H1 (cell line): ENCODE measurements around the gene RBM20. TPM values are rescaled to one million over a fixed set of nuclear protein-coding genes. Genes with fewer than 3 reads are reported as not detected.
A peak's percentile ranks its signal among the peaks of the same experiment; 100 is the strongest.

Experiments used
- CTCF ChIA-PET: fragments of 300-600 bp; sonication (Branson Sonifier 250); formaldehyde crosslinking; loops from one replicate; lab custom pipeline; 2021; ENCODE audit not compliant: partially characterized antibody; lab: Charles Lee
- POLR2A ChIA-PET: fragments of 300-600 bp; sonication (Branson Sonifier 250); formaldehyde crosslinking; loops from one replicate; lab custom pipeline; 2021; ENCODE audit warnings: inconsistent platforms; ENCODE audit not compliant: partially characterized antibody; lab: Charles Lee
- DNase-seq, 2 experiments: peaks; one replicate each; pipeline versions ENCODE4 v3.0.0 to v3.0.0-alpha.2; 2010 to 2022; ENCODE audit warnings: low spot score in 2 of 2, low read depth in 1 of 2, mixed read lengths in 1 of 2
- FAIRE-seq: peaks from 2 replicates; lab custom pipeline; 2011; peaks lifted over from hg19 to GRCh38; lab: Jason Lieb, UNC
- H2AFZ ChIP-seq: 2 replicates; pipeline ENCODE4 v1.8.1; 2012; ENCODE audit warnings: low read length, inconsistent platforms
- H2AK5ac ChIP-seq: 2 replicates; pipeline ENCODE4 v1.6.1; 2013; ENCODE audit warnings: low read depth, low read length
- H2BK120ac ChIP-seq: replicated peaks from 2 replicates; pipeline ENCODE3; 2013; ENCODE audit warnings: low read depth, low read length, inconsistent platforms
- H2BK12ac ChIP-seq: 2 replicates; pipeline ENCODE4 v1.6.1; 2013; ENCODE audit warnings: low read depth, low read length
- H2BK15ac ChIP-seq: 2 replicates; pipeline ENCODE4 v1.6.1; 2013; ENCODE audit warnings: low read length
- H2BK20ac ChIP-seq: 2 replicates; pipeline ENCODE4 v1.6.1; 2013; ENCODE audit warnings: low read length
- H2BK5ac ChIP-seq: 2 replicates; pipeline ENCODE4 v1.6.1; 2013; ENCODE audit warnings: low read depth, low read length
- H3K14ac ChIP-seq: 2 replicates; pipeline ENCODE4 v1.6.1; 2013; ENCODE audit warnings: inconsistent platforms; ENCODE audit not compliant: insufficient read length
- H3K18ac ChIP-seq: 2 replicates; pipeline ENCODE4 v1.6.1; 2013; ENCODE audit warnings: low read length; ENCODE audit errors: extremely low read depth
- H3K23ac ChIP-seq: 2 replicates; pipeline ENCODE4 v1.6.1; 2013; ENCODE audit warnings: inconsistent platforms; ENCODE audit not compliant: insufficient read length
- H3K23me2 ChIP-seq: 2 replicates; pipeline ENCODE4 v1.6.1; 2013; ENCODE audit warnings: low read depth, low read length
- H3K27ac ChIP-seq: 2 replicates; pipeline ENCODE4 v1.6.1; 2011; ENCODE audit warnings: low read depth, low read length, inconsistent platforms
- H3K27me3 ChIP-seq, 4 experiments: replicated peaks in 1 of 4; 1 replicate in 1 of 4; 2 replicates in 3 of 4; pipeline versions ENCODE4 v1.6.1 to v1.8.1; 2011 to 2013; ENCODE audit warnings: low read length in 3 of 4, mild to moderate bottlenecking in 3 of 4, inconsistent platforms in 2 of 4, mixed read lengths in 2 of 4, moderate library complexity in 1 of 4; ENCODE audit not compliant: control insufficient read depth in 3 of 4, insufficient read depth in 3 of 4; ENCODE audit errors: extremely low read depth in 1 of 4
- H3K36me3 ChIP-seq, 4 experiments: 2 replicates each; pipeline versions ENCODE4 v1.6.1 to v1.8.1; 2011 to 2013; ENCODE audit warnings: mild to moderate bottlenecking in 4 of 4, low read length in 3 of 4, moderate library complexity in 2 of 4, control low read depth in 1 of 4, inconsistent platforms in 1 of 4; ENCODE audit not compliant: insufficient read depth in 4 of 4, control insufficient read depth in 2 of 4
- H3K4ac ChIP-seq: replicated peaks from 2 replicates; pipeline ENCODE3; 2013; ENCODE audit warnings: low read length, low read depth, mixed read lengths, inconsistent platforms; ENCODE audit not compliant: insufficient read length
- H3K4me1 ChIP-seq, 4 experiments: replicated peaks in 1 of 4; 1 replicate in 1 of 4; 2 replicates in 3 of 4; pipeline versions ENCODE4 v1.6.1 to v1.8.1; 2011 to 2013; ENCODE audit warnings: low read length in 3 of 4, inconsistent platforms in 2 of 4, mixed read lengths in 1 of 4; ENCODE audit not compliant: insufficient read depth in 4 of 4, control insufficient read depth in 3 of 4
- H3K4me2 ChIP-seq, 2 experiments: 2 replicates each; pipeline versions ENCODE4 v1.6.1 to v1.8.1; 2011 to 2013; ENCODE audit warnings: low read depth in 2 of 2, low read length in 2 of 2, control low read depth in 1 of 2, inconsistent platforms in 1 of 2, mild to moderate bottlenecking in 1 of 2; ENCODE audit not compliant: insufficient read depth in 1 of 2
- H3K4me3 ChIP-seq, 4 experiments: fragments of 200-600, 300-600 bp in 1 of 4; sonication (generic), shearing (Covaris generic), sonication (Bioruptor Twin) in 1 of 4; 2 replicates each; pipeline versions ENCODE4 v1.5.1 to v1.8.1; 2011 to 2016; ENCODE audit warnings: low read length in 4 of 4, low read depth in 3 of 4, control low read depth in 2 of 4, inconsistent platforms in 2 of 4, mild to moderate bottlenecking in 2 of 4, mixed read lengths in 1 of 4, moderate library complexity in 1 of 4; ENCODE audit not compliant: insufficient read depth in 2 of 4; ENCODE audit errors: extremely low read depth in 1 of 4
- H3K56ac ChIP-seq: replicated peaks from 2 replicates; pipeline ENCODE3; 2013; ENCODE audit warnings: low read depth, mild to moderate bottlenecking, mixed read lengths, low read length, inconsistent platforms; ENCODE audit not compliant: insufficient read length
- H3K79me1 ChIP-seq: 2 replicates; pipeline ENCODE4 v1.6.1; 2013; ENCODE audit warnings: low read depth, low read length, control low read depth
- H3K79me2 ChIP-seq, 2 experiments: 2 replicates each; pipeline versions ENCODE4 v1.6.1 to v1.8.1; 2012 to 2013; ENCODE audit warnings: low read length in 2 of 2, mild to moderate bottlenecking in 2 of 2, inconsistent platforms in 1 of 2; ENCODE audit not compliant: insufficient read depth in 2 of 2, control insufficient read depth in 1 of 2
- H3K9ac ChIP-seq, 4 experiments: replicated peaks in 1 of 4; 1 replicate in 1 of 4; 2 replicates in 3 of 4; pipeline versions ENCODE4 v1.6.1 to v1.8.1; 2011 to 2013; ENCODE audit warnings: low read depth in 3 of 4, low read length in 3 of 4, control low read depth in 2 of 4, mild to moderate bottlenecking in 2 of 4, moderate library complexity in 2 of 4, inconsistent platforms in 1 of 4; ENCODE audit errors: extremely low read depth in 1 of 4
- H3K9me3 ChIP-seq, 2 experiments: 2 replicates each; pipeline versions ENCODE4 v1.6.1 to v1.8.1; 2012 to 2013; ENCODE audit warnings: mild to moderate bottlenecking in 2 of 2, moderate library complexity in 2 of 2, control low read depth in 1 of 2, inconsistent platforms in 1 of 2, low read depth in 1 of 2, low read length in 1 of 2, mixed read lengths in 1 of 2; ENCODE audit not compliant: insufficient read depth in 2 of 2
- H4K20me1 ChIP-seq, 2 experiments: replicated peaks in 1 of 2; 2 replicates each; pipeline versions ENCODE3 to v1.8.1; 2011 to 2013; ENCODE audit warnings: inconsistent platforms in 2 of 2, low read length in 2 of 2, mild to moderate bottlenecking in 1 of 2; ENCODE audit not compliant: insufficient read depth in 2 of 2, control insufficient read depth in 1 of 2
- H4K5ac ChIP-seq: 2 replicates; pipeline ENCODE4 v1.6.1; 2013; ENCODE audit warnings: low read length, low read depth, mixed read lengths, inconsistent platforms; ENCODE audit not compliant: insufficient read length
- H4K8ac ChIP-seq: 2 replicates; pipeline ENCODE4 v1.8.0; 2013; ENCODE audit warnings: mild to moderate bottlenecking, moderate library complexity, low read length, inconsistent platforms; ENCODE audit not compliant: insufficient read depth; ENCODE audit errors: extremely low read depth
- H4K91ac ChIP-seq: replicated peaks from 2 replicates; pipeline ENCODE3; 2013; ENCODE audit warnings: low read length, mixed read lengths, inconsistent platforms; ENCODE audit not compliant: insufficient read length
- ATF3 ChIP-seq: IDR thresholded peaks from 2 replicates; pipeline ENCODE4 v1.6.1; 2011; ENCODE audit warnings: low read depth, mild to moderate bottlenecking, low read length; ENCODE audit not compliant: insufficient read depth
- E2F6 ChIP-seq: IDR thresholded peaks from 2 replicates; pipeline ENCODE4 v1.6.1; 2012; ENCODE audit warnings: inconsistent platforms
- POLR2AphosphoS5 ChIP-seq: IDR thresholded peaks from 2 replicates; pipeline ENCODE4 v1.6.1; 2011; ENCODE audit warnings: low read depth, low read length
- POU5F1 ChIP-seq: IDR thresholded peaks from 2 replicates; pipeline ENCODE4 v1.6.1; 2011; ENCODE audit warnings: low read depth, mild to moderate bottlenecking, low read length, moderate library complexity
- WGBS, 2 experiments: shearing (Covaris generic) in 1 of 2; methylation state at CpG; one replicate each; pipeline versions ENCODE4 v1.1.6 to v1.1.7; 2013 to 2015; ENCODE audit warnings: low lambda C conversion rate in 2 of 2, mixed read lengths in 2 of 2, inconsistent platforms in 1 of 2, low coverage in 1 of 2, missing lambda C conversion rate in 1 of 2; ENCODE audit not compliant: insufficient replicate concordance in 2 of 2, insufficient coverage in 1 of 2, insufficient read length in 1 of 2; ENCODE audit errors: extremely low coverage in 1 of 2, missing lambda C conversion rate in 1 of 2; 5-methylcytosine and 5-hydroxymethylcytosine counted together
- polyA plus RNA-seq, 7 experiments: library from polyadenylated mRNA; depleted of rRNA in 3 of 7; stranded (reverse) in 5 of 7; unstranded in 2 of 7; fragments of >200 nt in 5 of 7; fragments of 200-250 nt in 2 of 7; gene quantifications; 1 replicate in 5 of 7; 2 replicates in 1 of 7; 4 replicates in 1 of 7; pipeline versions ENCODE4 v1.2.1 to v1.2.3, GENCODE V29; 2011 to 2013; ENCODE audit warnings: missing spikeins in 2 of 7, mixed read lengths in 2 of 7
- total RNA-seq: library from RNA; stranded (reverse); fragmentation: NEBNext Ultra II Directional; extraction: Animal tissue kit (Norgen Biotek cat#: 25700); gene quantifications from 2 replicates; pipeline ENCODE4 v1.2.1, GENCODE V29; 2021

RBM20 gene
- total and polyA plus RNA-seq, 2 of the 8 experiments (the other 6 are each of a cell fraction or from before 2014, with no cell fraction given): 0.05 to 0.63 TPM

- no peak overlapping the region for H2BK20ac ChIP-seq
- H4K8ac ChIP-seq: no peak overlapping the region
- no peak overlapping the region for H2BK15ac ChIP-seq
- H3K4me3 ChIP-seq: no peak overlapping the region
- no peak overlapping the region for H3K56ac ChIP-seq
- H3K4me1 ChIP-seq: no peaks in the 10 kb centered on the region; a peak in 1 of 7 replicates
- H3K9ac ChIP-seq: no peak overlapping the region
- H3K27me3 ChIP-seq: no peaks in the 10 kb centered on the region
- no peak for DNase-seq
- no peak overlapping the region for H2BK120ac ChIP-seq
- H3K4ac ChIP-seq: no peak overlapping the region
- H3K9me3 ChIP-seq: no peaks in the 10 kb centered on the region
- POLR2A ChIA-PET: no interaction called here
- 0 out of 2 replicates have a peak overlapping the region, but pooled peaks have one; percentile 10 for H2AFZ ChIP-seq
- H3K79me2 ChIP-seq: no peaks in the 10 kb centered on the region
- CTCF ChIA-PET: interaction anchor here (0.6 to 1.5 kb wide), 7 partner anchors 9 to 1292 kb away, joined by 3 to 5 read pairs (median 4); no protein-coding TSS in a partner anchor
- H3K36me3 ChIP-seq: no peaks in the 10 kb centered on the region
- no peak overlapping the region for H3K14ac ChIP-seq
- H3K4me2 ChIP-seq: no peak overlapping the region
- no peaks in the 10 kb centered on the region for H4K20me1 ChIP-seq
- no peak overlapping the region for H2BK5ac ChIP-seq
- no peak overlapping the region for H2AK5ac ChIP-seq
- H2BK12ac ChIP-seq: no peak overlapping the region
- 87% methylated on average over 8 of the region's 8 CpGs; no CpG with 5 or more reads in 1 of the 2 experiments for WGBS, 2 experiments
- no peak overlapping the region for H3K23ac ChIP-seq
- H3K79me1 ChIP-seq: no peaks in the 10 kb centered on the region
- H4K5ac ChIP-seq: no peak overlapping the region
- no peak overlapping the region for H4K91ac ChIP-seq
- FAIRE-seq: no peak
- no peak overlapping the region for H3K27ac ChIP-seq
- no peak overlapping the region for H3K18ac ChIP-seq
- no peaks in the 10 kb centered on the region for H3K23me2 ChIP-seq
- TF ChIP-seq ATF3 (no peak), E2F6 (no peak), POLR2AphosphoS5 (no peak), POU5F1 (no peak)
Measured at GRCh38 chr10:110843796-110844616, 199.9 kb downstream of the RBM20 start.
